ENCODE data around the gene GHR.

GHR gene

DNA sequence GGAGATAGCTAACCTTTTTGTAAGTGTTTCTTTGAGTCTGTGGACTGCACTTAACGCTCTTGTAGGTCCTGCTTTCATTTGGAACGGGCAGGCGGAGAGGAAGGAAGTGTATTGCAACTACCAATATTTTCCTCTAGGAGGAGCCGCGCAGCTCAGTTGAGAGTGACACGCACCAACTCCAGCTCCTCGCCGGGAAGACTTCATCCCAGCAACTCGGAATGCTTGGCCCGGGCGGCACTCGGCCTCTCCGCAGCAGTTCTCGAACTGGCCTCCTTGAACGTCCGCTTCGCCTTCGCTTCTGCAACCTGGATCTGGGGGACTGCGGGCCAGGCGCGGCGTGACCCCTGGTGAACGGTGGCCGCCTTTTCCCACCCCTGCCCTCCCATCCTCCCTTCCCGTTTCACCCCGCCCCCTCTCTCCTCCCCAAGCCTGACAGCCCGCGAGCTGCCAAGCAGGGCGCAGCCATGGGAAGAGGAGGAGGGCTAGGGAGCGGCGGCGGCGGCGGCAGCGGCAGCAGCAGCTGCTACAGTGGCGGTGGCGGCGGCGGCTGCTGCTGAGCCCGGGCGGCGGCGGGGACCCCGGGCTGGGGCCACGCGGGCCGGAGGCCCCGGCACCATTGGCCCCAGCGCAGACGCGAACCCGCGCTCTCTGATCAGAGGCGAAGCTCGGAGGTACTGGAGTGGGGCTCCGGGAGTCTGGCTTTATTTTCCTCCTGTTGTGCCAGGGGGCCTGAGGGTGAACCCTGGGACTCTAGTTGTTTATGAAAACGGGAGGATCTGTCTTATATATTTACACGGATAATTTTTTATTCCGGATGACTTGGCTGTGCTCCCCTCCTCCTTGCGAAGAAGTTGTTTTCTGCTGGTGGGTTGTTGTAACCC, at the start of gene GHR:
Gene GHR, plus strand, starts transcription at position 155 of the 881 bp plus-strand sequence. CDS start 142,436 bp downstream, outside the sequence.
- peak; percentile 96 for DNase-seq

DNA sequence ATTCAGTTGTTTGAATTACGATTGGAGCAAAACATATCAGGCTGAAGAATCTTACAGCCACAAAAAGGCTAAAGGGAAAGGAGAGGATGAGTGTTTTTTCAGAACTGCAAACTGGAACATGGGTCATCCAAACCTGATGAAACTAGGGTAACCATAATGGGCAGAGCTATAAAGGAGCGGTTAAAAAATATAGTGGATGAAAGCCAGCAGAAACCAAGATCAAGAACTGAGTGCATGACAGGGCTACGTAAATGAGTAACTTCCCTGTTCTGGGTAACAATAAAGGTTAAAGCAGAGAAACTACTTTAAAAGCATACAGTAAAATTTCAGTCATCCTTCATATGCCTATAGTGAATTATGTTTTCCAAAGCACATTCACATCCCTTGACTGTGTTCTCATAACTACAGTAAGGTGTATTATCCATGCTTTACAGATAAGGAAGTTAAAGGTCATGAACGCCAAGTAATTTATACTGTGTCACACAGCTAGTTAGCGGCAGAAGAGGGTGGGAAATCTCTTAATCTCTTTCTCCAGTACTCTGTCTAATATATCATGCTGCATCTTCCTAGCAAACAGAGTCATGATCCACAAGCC, 48.5 kb upstream of the GHR start:
- DNase-seq: no peak

- DNase-seq: no peak
Measured at GRCh38 chr5:42377496-42377895, 45.7 kb upstream of the GHR start.

GRCh38 chr5:42381973-42382372, 41.3 kb upstream of the GHR start:
- DNase-seq: no peak

DNA sequence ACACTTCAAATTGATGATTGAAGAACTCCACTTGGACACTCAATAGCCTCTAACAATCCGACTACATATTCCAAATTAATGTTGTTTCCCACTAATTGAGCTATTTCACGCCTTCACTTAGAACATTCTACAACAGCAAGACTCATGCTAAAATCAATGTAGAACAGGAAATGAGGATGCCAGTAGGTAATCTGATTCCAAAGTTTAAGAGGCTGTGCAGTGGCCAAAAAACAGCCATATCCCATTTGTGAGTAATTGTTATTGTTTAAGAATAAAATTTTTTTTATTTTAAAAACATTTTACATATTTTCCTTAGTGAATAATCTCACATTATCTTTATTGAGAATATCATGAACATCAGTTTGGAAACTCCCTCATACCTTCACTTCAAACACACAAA, 35.7 kb upstream of the GHR start:
- no peak for DNase-seq

- no peak for DNase-seq
Measured at GRCh38 chr5:42390115-42390514, 33.1 kb upstream of the GHR start.

DNA sequence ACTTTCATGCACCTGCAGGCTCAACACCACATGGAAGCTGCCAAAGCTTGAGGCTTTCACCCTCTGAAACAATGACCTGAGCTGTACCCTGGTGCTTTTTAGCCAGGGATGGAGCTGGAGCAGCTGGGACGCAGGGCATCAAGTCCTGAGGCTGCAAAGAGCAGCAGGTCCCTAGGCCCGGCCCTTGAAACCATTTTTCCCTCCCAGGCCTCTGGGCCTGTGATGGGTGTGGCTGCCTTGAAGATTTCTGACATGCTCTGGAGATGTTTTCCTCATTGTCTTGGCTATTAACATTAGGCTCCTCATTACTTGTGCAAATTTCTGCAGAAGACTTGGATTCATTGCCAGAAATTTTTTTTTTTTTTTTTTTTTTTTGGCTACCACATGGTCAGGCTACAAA, 30.3 kb upstream of the GHR start:
- DNase-seq: no peak

DNA sequence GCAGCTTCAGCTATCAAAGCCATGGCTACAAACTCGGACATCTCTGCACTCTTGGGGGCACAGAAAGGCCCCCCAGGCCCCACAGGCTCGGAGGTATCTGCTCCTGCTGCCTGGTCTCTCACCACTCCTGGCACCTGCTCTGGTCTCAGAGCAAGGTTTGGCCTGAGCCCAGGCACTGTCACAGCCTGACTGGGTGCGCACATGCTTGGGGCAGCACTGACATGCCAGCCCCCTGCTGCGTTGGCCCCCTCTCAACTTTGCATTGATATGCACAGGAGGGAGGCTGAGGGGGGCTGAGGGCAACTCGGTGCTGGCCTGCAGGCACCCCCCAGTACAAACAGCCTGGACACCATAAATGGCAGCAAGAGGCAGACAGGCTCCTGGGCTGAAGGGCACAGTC, 27.1 kb upstream of the GHR start:
- DNase-seq: no peak

GRCh38 chr5:42397267-42397666, 26.0 kb upstream of the GHR start:
- no peak for DNase-seq

DNA sequence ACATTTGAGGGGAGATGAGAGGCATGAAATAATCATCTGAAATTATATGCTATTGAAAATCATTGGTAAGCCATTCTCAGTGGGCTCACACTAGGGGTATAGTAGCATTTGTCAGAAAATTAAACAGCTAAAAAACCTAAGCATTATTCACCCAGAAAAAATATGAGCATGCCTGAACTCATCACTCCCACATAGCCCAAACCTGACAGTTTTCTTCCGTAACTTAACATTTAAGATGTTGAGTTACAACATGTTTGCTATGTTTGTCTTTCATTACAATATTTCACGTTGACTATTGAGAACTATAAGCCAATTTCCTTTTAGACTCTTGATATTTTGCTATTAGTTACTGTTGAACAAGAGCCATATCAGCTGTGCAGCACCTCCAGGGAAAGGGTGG, 23.5 kb upstream of the GHR start:
- DNase-seq: no peak

GRCh38 chr5:42400474-42400873, 22.8 kb upstream of the GHR start:
- DNase-seq: no peak

- DNase-seq: no peak
Measured at GRCh38 chr5:42403236-42403635, 20.0 kb upstream of the GHR start.

DNA sequence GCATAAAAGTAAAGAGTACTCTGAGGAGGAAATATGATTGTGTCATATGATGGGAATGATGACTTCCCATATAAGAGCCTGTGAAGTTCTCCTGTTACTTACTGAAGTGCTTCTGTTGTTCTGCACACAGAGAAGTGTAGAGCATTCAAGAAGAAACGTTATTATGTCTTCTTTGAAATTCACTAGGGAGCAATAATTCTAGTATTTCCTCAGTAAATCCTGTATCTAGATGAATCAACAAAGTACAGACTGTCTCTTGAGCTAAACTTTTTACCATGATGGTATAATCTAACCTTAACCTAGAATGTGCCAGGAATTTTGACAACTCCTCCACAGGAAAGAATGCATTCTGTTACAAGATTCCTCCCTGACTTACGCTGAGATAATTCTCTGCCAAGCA, 18.9 kb upstream of the GHR start:
- no peak for DNase-seq

- no peak for DNase-seq
Measured at GRCh38 chr5:42419294-42419693, 3.9 kb upstream of the GHR start.

- no peak for DNase-seq
Measured at GRCh38 chr5:42422656-42423280, 471 bp upstream of the GHR start.

- no peak for DNase-seq
Measured at GRCh38 chr5:42426016-42426415, 2.8 kb downstream of the GHR start.

DNA sequence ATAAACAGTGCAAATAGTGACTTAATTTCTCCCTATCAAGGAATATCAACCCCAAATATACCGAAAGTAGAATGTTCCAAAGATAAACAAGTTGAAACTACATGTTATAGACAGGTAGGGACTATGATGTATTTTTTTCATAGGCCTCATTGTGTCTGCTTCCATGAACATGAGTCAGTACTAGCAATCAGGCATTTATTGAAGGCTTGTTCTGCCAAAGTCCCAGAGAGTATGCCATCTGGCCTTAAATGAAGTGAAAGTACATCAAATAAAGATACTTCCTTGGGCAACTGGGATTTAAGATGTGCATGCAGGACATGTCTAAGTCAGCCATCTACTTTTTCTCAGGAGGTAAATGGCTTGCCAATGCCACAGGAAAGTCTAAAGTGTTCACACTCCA, 6.5 kb downstream of the GHR start:
- DNase-seq: no peak

DNA sequence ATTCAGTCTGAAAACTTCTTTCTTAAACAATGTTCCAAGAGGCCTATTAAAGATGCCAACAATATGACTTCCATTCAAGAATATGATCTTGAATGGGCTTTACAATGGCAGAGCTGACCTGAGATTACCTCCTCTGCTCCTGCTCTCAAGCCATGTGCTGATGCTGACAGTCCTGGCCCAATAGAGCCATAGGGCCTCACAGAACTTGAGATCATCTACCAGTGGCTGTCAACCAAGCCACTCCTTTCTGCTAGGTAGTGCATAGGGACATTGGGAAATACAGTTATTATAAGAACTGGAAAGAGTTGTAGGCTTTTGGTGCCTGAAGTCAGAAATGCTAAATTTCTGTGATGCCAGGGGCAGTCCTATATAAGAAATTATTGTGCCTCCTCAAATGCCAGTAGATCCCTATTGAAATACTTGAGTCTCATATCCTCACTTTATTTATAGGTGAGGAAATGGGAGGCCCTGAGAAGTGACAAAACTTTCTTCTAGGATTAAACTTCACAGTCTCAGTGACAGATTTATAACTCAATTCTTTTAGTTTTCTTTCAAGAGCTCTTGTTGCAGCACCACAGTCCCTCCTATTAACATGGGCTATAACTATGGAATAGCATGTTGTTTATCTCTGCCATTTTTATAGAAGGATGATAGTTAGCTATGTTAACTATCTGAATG, 10.9 kb downstream of the GHR start:
- DNase-seq: no peak

DNA sequence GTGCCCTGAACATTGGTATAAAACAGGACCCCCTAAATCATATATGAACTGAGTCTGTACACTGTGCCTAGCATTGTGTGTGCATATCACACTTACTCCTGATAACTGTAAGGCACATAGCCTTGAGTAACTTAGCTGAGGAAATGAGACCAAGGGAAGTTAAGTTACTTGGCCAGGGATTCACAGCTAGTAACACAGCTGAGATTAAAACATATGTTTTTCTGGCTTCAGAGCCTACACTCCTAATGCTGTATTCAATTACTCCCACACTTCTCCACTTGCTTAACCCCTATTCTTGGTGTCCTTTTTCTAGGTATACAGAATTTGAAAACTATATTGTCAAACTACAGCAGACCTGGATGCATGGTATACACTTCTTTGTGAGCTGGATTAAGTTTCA, 12.8 kb downstream of the GHR start:
- no peak for DNase-seq

DNA sequence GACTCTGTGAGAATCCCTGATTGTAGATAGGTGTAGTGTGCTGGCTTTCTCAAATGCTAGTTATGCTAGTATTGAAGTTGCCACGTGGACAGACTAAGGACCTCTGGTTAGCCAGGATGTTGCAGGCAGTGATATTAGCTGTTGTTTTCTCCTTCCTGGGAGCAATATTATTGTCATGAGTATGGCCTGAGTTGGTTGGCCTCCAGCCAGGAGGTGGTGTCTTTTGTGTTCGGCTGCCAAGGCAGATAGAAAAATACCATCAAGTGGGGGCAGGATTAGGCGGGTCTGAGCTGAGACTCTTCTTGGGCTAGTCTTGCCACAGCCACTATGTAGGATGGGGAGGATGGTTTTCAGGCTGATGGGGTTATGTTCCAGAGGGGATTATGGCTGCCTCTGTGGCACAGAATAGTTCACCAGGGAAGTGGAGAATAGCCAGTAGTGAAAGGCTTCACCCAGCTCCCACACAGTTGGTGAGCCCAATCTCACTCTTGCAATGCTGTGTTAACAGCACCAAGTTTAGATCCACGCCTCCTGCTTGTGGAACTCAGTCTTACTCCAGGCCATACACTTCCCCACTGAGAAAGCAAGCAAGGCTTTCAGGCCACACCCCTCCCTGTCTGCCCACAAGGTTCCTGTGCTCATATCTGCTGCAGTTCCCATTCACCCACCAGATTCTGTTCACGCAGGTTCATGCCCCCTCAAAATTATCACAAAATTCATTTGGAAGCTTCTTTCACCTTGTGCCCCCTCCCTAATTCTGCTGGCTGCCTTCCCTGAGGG, 31.2 kb downstream of the GHR start:
- DNase-seq: no peak

- no peak for DNase-seq
Measured at GRCh38 chr5:42461033-42461432, 37.8 kb downstream of the GHR start.

DNA sequence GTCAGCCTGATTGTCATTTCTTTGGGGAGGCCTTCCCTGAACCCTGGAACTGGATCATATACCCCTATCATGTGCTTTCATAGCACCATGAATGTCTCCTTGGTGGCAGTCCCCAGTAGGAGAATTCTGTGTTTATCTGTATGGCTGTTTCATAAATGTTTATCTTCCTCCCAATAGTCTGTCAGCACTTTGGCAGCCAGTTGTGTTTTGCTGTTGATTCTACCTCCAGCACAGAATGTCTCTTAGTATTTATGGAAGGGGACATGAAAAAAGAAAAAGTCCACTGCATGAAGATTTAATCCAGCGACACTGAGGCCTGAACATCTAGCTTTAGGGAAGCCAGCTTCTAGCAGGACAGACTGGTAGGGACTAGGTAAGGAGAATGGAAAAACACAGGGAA, 38.3 kb downstream of the GHR start:
- DNase-seq: no peak

DNA sequence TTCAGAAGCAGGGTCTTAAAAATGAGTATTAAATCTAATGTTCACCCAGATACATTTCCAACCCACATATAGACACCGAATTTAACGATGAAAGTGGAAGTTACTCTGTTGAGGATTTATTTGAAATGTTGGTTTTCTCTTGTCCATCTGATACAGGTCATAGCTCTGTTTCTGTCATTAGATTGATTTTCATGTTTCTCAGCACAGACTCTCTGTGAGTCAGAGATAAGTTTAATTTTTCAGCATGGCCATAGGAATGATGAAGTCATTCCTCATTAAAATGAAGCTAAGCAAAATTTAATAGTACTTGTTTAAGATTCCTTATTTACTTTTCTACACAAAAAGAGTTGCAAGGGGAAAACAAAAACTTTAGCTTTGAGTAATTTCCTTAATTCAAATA, 38.8 kb downstream of the GHR start:
- DNase-seq: no peak

All from islet precursor cell (in vitro differentiated cells).